ENCODE measurements around the gene RGS9.

GRCh38 chr17:65243838-65244625, 106.9 kb downstream of the RGS9 start:
- TF ChIP-seq RCOR1 (conservative IDR thresholded peaks at IDR 0.05; ENCODE audit: low read depth, low read length), result no peak
- TF ChIP-seq REST (IDR thresholded peaks at IDR 0.05; ENCODE audit: low read depth, low read length), result no peak
- no peak for TF ChIP-seq EZH2 (IDR thresholded peaks at IDR 0.05; ENCODE audit: borderline replicate concordance, control insufficient read depth, low read depth, low read length)
- no peak for TF ChIP-seq USF2 (IDR thresholded peaks at IDR 0.05; ENCODE audit: borderline replicate concordance, low read depth, low read length)
- no peak for TF ChIP-seq SREBF1 (IDR thresholded peaks at IDR 0.05; ENCODE audit: low read length)
- TF ChIP-seq TAF1 (IDR thresholded peaks at IDR 0.05; ENCODE audit: borderline replicate concordance, low read depth, low read length), result no peak
- TF ChIP-seq CTCF (IDR thresholded peaks at IDR 0.05 in 2 of 3, conservative IDR thresholded peaks at IDR 0.05 in 1 of 3; ENCODE audit: control insufficient read depth in 2 of 3, extremely low read depth in 1 of 3, insufficient read depth in 1 of 3, low read depth in 3 of 3, low read length in 3 of 3), result no peak
- TF ChIP-seq MAX (IDR thresholded peaks at IDR 0.05; ENCODE audit: low read depth, low read length), result no peak

Measured in GM12878 (cell line).